ENCODE data around the gene OGDH. TPM values are rescaled to one million over a fixed set of nuclear protein-coding genes. Genes with fewer than 3 reads are reported as not detected.

The OGDH gene
- total and polyA plus RNA-seq, 4 donors, result 39.0 to 142 (median 59.9) TPM

DNA sequence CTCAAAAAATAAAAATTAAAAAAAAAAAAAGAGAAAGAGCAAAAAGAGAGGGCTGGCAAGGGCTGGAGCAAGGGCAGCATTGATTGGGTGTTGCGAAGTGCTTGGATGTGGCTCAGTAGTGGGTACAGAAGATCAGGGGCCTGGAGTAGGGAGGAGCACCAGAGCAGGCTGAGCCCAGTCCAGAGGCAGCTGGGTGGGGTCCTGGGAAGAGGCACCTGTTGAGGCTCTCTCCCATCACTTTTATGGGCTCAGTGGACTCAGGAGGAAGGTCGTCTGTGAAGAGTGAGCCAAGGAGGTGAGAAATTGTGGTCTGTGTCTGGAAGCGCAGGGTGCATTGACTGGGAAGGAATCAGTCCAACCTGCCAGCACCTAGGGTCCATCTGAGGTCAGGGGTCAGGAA is 130.5 kb downstream of the OGDH start:
- Histone ChIP-seq H3K4me3 (no peak overlapping the region), H3K9ac (ENCODE audit: insufficient read depth in 1 of 2, low read length in 2 of 2) (no peak overlapping the region), H3K4me1 (ENCODE audit: control insufficient read depth in 5 of 5, insufficient read depth in 5 of 5, low read length in 5 of 5) (no peaks in the 10 kb centered on the region), H3K36me3 (ENCODE audit: control insufficient read depth in 4 of 4, insufficient read depth in 4 of 4, low read length in 4 of 4) (no peaks in the 10 kb centered on the region), H3K27me3 (ENCODE audit: control insufficient read depth in 3 of 3, insufficient read depth in 3 of 3, low read length in 2 of 3) (no peaks in the 10 kb centered on the region), H3K27ac (ENCODE audit: low read depth in 1 of 2, low read length in 1 of 2) (no peak overlapping the region), H3K9me3 (ENCODE audit: control insufficient read depth in 4 of 4, insufficient read depth in 3 of 4, low read length in 3 of 4) (no peaks in the 10 kb centered on the region)
- ATAC-seq (ENCODE audit: insufficient read depth, low FRiP score) (no peak), DNase-seq (no peak)
- WGBS, 2 donors, result 75 to 86% methylated on average over 3 of the region's 3 CpGs
- TF ChIP-seq, protein P1, sequence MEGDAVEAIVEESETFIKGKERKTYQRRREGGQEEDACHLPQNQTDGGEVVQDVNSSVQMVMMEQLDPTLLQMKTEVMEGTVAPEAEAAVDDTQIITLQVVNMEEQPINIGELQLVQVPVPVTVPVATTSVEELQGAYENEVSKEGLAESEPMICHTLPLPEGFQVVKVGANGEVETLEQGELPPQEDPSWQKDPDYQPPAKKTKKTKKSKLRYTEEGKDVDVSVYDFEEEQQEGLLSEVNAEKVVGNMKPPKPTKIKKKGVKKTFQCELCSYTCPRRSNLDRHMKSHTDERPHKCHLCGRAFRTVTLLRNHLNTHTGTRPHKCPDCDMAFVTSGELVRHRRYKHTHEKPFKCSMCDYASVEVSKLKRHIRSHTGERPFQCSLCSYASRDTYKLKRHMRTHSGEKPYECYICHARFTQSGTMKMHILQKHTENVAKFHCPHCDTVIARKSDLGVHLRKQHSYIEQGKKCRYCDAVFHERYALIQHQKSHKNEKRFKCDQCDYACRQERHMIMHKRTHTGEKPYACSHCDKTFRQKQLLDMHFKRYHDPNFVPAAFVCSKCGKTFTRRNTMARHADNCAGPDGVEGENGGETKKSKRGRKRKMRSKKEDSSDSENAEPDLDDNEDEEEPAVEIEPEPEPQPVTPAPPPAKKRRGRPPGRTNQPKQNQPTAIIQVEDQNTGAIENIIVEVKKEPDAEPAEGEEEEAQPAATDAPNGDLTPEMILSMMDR (IDR thresholded peaks at IDR 0.05; ENCODE audit: control extremely low read depth, extremely low read depth), result no peak

DNA sequence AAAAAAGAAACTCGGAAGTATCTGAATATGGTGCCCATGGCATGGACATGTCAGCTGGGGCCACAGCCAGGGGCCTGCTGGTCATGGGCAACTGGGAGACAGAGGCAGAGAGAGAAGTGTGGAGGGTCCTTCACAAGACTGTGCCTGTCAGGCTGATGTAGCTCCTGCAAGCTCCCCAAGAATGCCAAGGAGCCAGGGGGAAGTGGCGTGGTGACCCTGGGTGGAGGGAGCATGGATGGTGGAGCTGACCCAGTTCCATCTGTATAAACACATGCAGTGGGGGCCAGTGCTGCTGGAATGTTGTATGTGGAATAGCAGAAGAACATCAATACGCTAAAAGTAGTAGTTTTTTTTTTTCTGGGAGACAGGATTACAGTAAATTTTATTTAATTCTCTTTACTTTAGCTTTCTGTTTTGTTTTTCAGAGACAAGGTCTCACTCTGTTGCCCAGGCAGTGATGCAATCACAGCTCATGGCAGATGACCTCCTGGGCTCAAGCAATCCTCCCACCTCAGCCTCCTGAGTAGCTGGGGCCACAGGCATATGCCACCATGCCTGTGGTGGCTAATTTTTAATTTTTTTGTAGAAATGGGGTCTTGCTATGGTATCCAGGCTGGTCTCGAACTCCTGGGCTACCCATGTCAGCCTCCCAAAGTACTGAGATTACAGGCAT is 131.8 kb downstream of the OGDH start:
- WGBS, 2 donors, result 90 to 92% methylated on average over 4 of the region's 4 CpGs
- DNase-seq (no peak), ATAC-seq (ENCODE audit: insufficient read depth, low FRiP score) (no peak)
- TF ChIP-seq, protein P1 (IDR thresholded peaks at IDR 0.05; ENCODE audit: control extremely low read depth, extremely low read depth), result no peak
- no peaks in the 10 kb centered on the region for H3K9me3 ChIP-seq (ENCODE audit: control insufficient read depth in 4 of 4, insufficient read depth in 3 of 4, low read length in 3 of 4)
- no peaks in the 10 kb centered on the region for H3K36me3 ChIP-seq (ENCODE audit: control insufficient read depth in 4 of 4, insufficient read depth in 4 of 4, low read length in 4 of 4)
- H3K4me1 ChIP-seq (ENCODE audit: control insufficient read depth in 5 of 5, insufficient read depth in 5 of 5, low read length in 5 of 5), result no peaks in the 10 kb centered on the region
- no peak overlapping the region for H3K9ac ChIP-seq (ENCODE audit: insufficient read depth in 1 of 2, low read length in 2 of 2)
- no peak overlapping the region for H3K27ac ChIP-seq (ENCODE audit: low read depth in 1 of 2, low read length in 1 of 2)
- H3K27me3 ChIP-seq (ENCODE audit: control insufficient read depth in 3 of 3, insufficient read depth in 3 of 3, low read length in 2 of 3), result no peaks in the 10 kb centered on the region
- no peak overlapping the region for H3K4me3 ChIP-seq

DNA sequence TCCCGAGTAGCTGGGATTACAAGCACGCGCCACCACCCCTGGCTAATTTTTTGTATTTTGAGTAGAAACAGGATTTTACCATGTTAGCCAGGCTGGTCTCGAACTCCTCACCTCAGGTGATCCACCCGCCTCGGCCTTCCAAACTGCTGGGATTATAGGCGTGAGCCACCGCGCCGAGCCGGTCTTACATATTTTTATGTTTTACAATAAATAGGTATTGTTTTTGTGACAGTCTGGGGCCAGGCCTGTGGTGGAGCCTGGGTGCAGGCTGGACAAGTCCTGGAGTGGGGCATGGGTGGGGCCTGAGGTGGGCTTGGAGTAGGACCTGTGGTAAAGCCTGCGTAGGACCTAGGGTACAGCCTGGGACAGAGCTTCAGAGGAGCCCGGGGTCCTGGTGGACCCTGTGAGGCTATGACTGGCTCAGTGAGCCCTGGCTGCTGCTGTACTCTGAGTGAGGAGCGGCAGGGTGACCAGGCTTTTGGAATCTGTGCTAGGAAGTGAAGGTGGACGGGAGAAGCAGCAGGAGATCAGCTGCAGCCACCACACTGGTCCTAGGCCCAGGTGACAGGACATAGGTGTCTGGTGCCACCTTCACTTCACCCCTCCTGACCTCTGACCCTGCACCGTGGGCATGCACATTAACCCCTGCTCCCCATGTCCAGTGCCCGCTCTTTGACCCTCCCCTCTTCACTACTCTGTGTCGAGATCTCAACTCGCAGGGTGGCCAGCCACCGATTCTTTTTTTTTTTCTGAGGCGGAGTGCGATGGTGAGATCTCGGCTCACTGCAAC is 132.6 kb downstream of the OGDH start:
- no peaks in the 10 kb centered on the region for H3K36me3 ChIP-seq (ENCODE audit: control insufficient read depth in 4 of 4, insufficient read depth in 4 of 4, low read length in 4 of 4)
- 94 to 95% methylated on average over 22 to 23 of the region's 23 CpGs for WGBS, 2 donors
- DNase-seq, result no peak
- H3K27ac ChIP-seq (ENCODE audit: low read depth in 1 of 2, low read length in 1 of 2), result no peak overlapping the region
- no peaks in the 10 kb centered on the region for H3K9me3 ChIP-seq (ENCODE audit: control insufficient read depth in 4 of 4, insufficient read depth in 3 of 4, low read length in 3 of 4)
- TF ChIP-seq, protein P1 (IDR thresholded peaks at IDR 0.05; ENCODE audit: control extremely low read depth, extremely low read depth), result no peak
- H3K9ac ChIP-seq (ENCODE audit: insufficient read depth in 1 of 2, low read length in 2 of 2), result no peak overlapping the region
- H3K27me3 ChIP-seq (ENCODE audit: control insufficient read depth in 3 of 3, insufficient read depth in 3 of 3, low read length in 2 of 3), result no peaks in the 10 kb centered on the region
- no peak overlapping the region for H3K4me3 ChIP-seq
- peaks cover 0 to 1% (median 0%) of the 10 kb centered on the region in 5 donors for H3K4me1 ChIP-seq (ENCODE audit: control insufficient read depth in 5 of 5, insufficient read depth in 5 of 5, low read length in 5 of 5)
- no peak for ATAC-seq (ENCODE audit: insufficient read depth, low FRiP score)
